Measurements from ENCODE around the gene SH3GL1.
"Not testable (repeated sequence)": the region's sequence is repeated elsewhere in the genome, so short reads cannot be mapped to it uniquely, and the experiment has no call there.

The SH3GL1 gene

GRCh38 chr19:4338441-4339355 lies 61.6 kb downstream of the SH3GL1 start, which contains the start of gene STAP2:
Gene STAP2 (minus strand): TSS chr19:4338827. CDS start chr19:4338753, 74 bp downstream.
- no peak for DNase-seq

- DNase-seq = no peak
These were observed 62.4 kb downstream of the SH3GL1 start for GRCh38 chr19:4337906-4338440.

- DNase-seq = no peak
These were observed 65.3 kb downstream of the SH3GL1 start for GRCh38 chr19:4334929-4335570.

DNA sequence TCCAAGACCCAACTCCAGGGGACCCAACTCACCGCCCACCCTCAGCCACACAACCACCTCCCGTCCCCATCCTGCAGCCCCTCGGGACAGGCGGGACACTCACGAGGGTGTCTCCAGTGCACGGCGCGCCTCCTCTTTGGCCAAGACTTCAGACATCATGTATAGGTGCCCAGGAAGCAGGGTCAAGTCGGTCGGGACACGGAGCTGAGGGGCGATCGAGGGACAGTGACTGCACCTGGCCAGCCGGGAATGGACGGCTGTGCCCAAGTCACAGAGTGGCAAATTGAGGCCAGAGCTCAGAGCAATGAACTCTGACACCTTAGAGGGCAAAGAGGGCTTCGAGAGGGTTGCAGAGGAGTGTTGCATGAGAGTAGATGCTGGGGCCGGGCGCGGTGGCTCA lies 70.5 kb downstream of the SH3GL1 start:
- DNase-seq = no peak

DNA sequence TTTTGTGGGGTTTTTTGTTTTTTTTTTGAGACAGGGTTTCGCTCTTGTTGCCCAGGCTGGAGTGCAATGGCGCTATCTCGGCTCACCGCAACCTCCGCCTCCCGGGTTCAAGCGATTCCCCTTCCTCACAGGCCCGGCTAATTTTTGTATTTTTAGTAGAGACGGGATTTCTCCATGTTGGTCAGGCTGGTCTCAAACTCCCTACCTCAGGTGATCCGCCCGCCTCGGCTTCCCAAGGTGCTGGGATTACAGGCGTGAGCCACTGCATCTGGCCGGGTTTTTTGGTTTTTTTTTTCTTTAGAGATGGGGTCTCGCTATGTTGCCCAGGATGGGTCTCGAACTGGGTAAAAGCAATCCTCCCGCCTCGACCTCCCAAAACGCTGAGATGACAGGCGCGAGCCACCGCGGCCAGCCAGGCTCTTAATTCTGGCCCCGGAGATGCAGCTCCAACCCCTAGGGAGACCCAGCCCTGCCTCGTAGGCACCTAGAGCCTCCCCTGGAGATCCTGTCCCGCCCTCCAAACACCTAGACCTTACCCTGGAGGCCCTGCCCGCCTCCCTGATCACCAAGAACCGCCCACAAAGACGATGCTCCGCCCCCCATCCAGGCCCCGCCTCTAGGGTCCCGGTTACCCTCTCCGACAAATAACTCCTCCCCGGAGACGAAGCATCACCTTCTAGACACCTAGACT lies 71.2 kb downstream of the SH3GL1 start:
- DNase-seq = not testable (repeated sequence)

- peak; percentile 86 to 96 for DNase-seq
These were observed 71.9 kb downstream of the SH3GL1 start for GRCh38 chr19:4328243-4328990.

- no peak for DNase-seq
These were observed 72.5 kb downstream of the SH3GL1 start for GRCh38 chr19:4327877-4328242.

GRCh38 chr19:4327252-4327876 lies 73.0 kb downstream of the SH3GL1 start:
- DNase-seq = peak in 1 of 2 experiments; percentile 43

GRCh38 chr19:4326837-4327251 lies 73.5 kb downstream of the SH3GL1 start:
- no peak for DNase-seq

- no peak for DNase-seq
These were observed 74.0 kb downstream of the SH3GL1 start for GRCh38 chr19:4326215-4326836.

DNA sequence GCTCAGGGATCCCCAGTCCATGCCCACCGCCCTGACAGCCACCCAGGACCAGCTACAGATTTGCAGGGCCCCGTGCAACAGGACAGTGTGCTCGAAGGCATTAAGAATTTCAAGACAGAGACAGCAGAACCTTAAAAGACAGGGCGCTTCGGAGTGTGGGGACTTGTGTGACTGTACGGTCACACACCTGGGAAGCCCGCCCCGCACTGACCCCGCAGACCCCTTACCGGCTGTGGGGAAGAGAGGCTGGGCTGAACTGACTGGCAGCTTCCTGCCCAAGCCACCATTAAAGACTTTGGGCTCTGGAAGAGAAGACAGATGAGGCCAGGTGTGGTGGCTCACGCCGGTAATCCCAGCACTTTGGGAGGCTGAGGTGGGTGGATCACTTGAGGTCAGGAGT lies 76.1 kb downstream of the SH3GL1 start:
- DNase-seq = no peak

DNA sequence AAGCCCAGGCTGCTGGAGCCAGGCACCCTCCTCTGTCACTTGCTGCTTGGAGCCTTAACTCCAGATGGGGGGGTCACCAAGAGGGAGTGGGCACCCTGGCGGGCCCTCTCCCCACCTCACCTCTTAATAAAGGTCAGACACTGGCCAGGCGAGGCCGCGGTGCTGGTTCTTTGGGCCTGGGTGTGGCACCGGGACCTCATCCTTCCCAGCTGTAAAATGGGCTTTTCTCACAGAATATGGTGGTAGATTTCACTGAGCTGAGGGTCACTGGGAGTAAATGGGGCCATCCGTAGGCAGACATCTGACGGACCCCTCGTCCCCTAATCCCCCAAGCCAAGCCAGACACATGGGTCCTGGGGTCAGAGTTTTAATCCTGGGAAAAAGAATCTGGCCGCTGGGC lies 76.7 kb downstream of the SH3GL1 start:
- no peak for DNase-seq

GRCh38 chr19:4322942-4323665 lies 77.2 kb downstream of the SH3GL1 start:
- DNase-seq = no peak

GRCh38 chr19:4320419-4320818 lies 79.9 kb downstream of the SH3GL1 start:
- no peak for DNase-seq

DNA sequence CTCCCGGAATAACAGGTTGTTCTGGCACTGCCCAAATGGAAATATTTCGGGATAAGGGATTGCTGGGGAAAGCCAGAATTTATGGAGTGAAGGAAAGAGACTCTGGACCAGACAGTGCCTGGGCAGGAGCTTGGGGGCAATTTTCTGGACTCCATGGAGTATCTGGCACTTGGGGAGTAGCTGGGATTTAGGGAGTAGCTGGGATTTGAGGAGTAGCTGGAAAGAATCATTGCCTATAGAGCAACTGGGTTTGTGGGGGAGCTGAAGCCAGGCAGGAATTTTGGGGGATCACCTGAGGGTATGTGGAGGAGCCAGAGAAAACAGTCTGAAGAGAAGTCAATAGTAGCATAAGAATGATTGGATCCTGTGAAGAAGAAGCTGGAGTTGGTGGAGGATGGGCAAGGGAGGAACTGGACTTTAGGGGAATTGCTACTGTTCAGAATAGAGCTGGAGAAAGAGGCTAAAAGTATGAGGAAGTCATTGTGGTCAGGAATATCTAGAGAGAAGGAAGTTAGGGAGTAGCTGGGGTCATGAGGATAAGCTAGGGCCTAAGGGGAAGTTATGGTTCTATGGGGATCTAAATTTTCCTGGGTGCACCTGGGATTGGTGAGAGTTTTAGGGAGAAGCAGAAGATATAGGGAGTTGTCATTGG lies 81.2 kb downstream of the SH3GL1 start:
- DNase-seq = no peak

DNA sequence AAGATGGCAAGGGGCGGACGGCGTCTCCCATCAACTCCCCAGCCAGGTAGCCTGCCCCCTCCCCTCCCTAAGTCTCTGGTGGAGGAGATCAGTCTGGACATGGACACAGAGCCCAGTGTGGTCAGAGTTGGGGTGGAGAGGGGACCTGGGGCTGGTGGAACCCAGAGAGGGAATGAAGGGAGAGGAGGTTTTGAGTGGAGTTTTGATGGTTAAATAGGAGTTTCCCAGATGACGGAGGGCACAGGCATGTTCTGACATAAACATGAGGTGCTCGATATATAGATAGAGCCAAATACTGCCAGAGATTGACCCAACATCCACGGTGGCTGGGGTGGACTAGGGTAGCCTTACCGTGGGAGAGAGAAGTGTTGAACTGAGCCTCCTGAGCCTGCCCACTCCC lies 81.9 kb downstream of the SH3GL1 start:
- DNase-seq = no peak

GRCh38 chr19:4316956-4317355 lies 83.4 kb downstream of the SH3GL1 start:
- DNase-seq = no peak

DNA sequence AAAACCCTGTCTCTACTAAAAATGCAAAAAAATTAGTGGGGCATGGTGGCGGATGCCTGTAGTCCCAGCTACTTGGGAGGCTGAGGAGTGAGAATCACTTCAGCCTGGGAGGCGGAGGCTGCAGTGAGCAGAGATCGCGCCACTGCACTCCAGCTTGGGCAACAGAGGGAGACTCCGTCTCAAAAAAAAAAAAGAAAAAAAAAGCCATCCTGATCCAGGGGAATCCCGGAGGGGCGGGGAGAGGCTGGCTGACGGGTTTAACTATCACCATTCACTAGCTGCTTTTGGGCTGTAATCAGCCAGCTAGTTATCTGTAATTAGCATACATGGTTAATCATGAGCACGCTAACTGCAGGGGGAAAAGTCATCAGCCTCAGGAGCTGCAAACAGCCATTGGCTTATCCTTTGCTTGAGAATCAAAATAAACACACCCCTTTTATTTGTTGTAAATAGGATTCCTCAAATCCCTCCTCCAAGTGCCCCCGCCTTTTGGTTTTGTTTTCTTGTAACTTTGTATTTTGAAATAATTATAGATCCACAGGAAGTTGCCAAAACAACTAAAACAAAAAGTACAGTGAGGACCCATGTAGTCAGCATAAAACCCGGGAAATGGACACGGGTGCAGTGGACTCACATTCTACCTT lies 86.4 kb downstream of the SH3GL1 start:
- DNase-seq = no peak

Data from NCI-H446 (cell line).